Measurements from ENCODE around the gene SASS6. TPM values are rescaled to one million over a fixed set of nuclear protein-coding genes. Genes with fewer than 3 reads are reported as not detected.

The SASS6 gene
- total RNA-seq, 3 donors from 2014 or later, result 2.7 to 7.2 (median 3.6) TPM

DNA sequence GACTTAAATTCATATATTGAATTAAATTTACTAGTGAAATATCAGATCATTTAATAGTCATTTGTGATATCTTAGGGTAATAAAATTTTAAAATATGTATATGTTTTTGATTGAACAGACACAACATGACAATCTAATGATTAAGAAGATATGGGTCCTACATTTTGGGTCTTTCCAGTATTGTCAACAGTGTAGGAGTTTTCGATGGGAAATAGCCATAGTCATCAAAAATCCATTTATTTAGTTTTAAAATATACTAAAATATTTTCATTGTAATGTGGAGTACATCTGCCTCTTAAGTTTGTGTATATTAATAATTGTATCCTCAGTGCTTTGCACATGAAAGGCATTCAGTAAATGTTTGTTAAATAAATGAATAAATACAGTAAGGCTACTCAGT, 14.2 kb upstream of the SASS6 start:
- DNase-seq (ENCODE audit: low spot score in 2 of 2), result no peak
- TF ChIP-seq POLR2A (IDR thresholded peaks at IDR 0.05) (no peak), CTCF (IDR thresholded peaks at IDR 0.05) (no peak), POLR2AphosphoS5 (IDR thresholded peaks at IDR 0.05) (no peak)
- Histone ChIP-seq H3K36me3 (peaks cover 4% of the 10 kb centered on the region), H3K27me3 (no peaks in the 10 kb centered on the region), H3K4me3 (no peak overlapping the region), H3K27ac (no peak overlapping the region), H3K4me1 (no peaks in the 10 kb centered on the region), H3K9me3 (no peaks in the 10 kb centered on the region)
- intact Hi-C loops (cut with DNase I; ENCODE audit: low total_unique reads), result no loop called here

GRCh38 chr1:100145116-100145515, 12.4 kb upstream of the SASS6 start:
- TF ChIP-seq POLR2A (IDR thresholded peaks at IDR 0.05), result no peak
- no peak for TF ChIP-seq POLR2AphosphoS5 (IDR thresholded peaks at IDR 0.05)
- no peak for TF ChIP-seq CTCF (IDR thresholded peaks at IDR 0.05)
- Histone ChIP-seq H3K4me3 (no peak overlapping the region), H3K27ac (no peak overlapping the region), H3K36me3 (peaks cover 11% of the 10 kb centered on the region), H3K9me3 (no peaks in the 10 kb centered on the region), H3K4me1 (no peaks in the 10 kb centered on the region), H3K27me3 (no peaks in the 10 kb centered on the region)
- intact Hi-C loops (cut with DNase I; ENCODE audit: low total_unique reads), result no loop called here
- DNase-seq (ENCODE audit: low spot score in 2 of 2), result no peak

DNA sequence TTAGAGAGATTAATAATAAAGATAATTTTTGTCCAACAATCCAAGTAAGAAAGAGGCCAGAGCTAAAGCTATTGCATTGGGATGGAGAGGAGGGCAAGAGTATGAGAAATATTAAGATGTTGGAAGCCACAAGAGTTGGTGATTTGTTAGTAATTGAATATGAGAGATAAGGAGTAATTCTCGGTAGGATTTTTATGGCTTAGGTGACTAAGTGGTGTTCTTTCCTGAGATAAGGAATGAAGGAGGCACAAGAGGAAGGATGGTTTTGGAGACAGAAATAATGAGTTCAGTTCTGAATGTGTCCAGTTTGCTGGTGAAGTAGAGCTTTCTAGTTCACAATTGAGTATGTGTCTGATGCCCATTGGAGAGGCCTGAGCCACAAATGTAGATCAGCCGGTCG, 9.6 kb upstream of the SASS6 start:
- Histone ChIP-seq H3K9me3 (no peaks in the 10 kb centered on the region), H3K36me3 (peaks cover 20% of the 10 kb centered on the region), H3K4me3 (no peak overlapping the region), H3K4me1 (no peaks in the 10 kb centered on the region), H3K27ac (no peak overlapping the region), H3K27me3 (no peaks in the 10 kb centered on the region)
- intact Hi-C loops (cut with DNase I; ENCODE audit: low total_unique reads), result no loop called here
- DNase-seq (ENCODE audit: low spot score in 2 of 2), result no peak
- TF ChIP-seq POLR2AphosphoS5 (IDR thresholded peaks at IDR 0.05) (no peak), POLR2A (IDR thresholded peaks at IDR 0.05) (no peak), CTCF (IDR thresholded peaks at IDR 0.05) (no peak)

GRCh38 chr1:100141192-100141591, 8.5 kb upstream of the SASS6 start:
- H3K36me3 ChIP-seq, result peaks cover 20% of the 10 kb centered on the region
- no peaks in the 10 kb centered on the region for H3K9me3 ChIP-seq
- no peaks in the 10 kb centered on the region for H3K27me3 ChIP-seq
- no peak overlapping the region for H3K27ac ChIP-seq
- no peak overlapping the region for H3K4me3 ChIP-seq
- intact Hi-C loops (cut with DNase I; ENCODE audit: low total_unique reads), result no loop called here
- H3K4me1 ChIP-seq, result no peaks in the 10 kb centered on the region
- DNase-seq (ENCODE audit: low spot score in 2 of 2), result no peak
- no peak for TF ChIP-seq POLR2AphosphoS5 (IDR thresholded peaks at IDR 0.05)
- no peak for TF ChIP-seq POLR2A (IDR thresholded peaks at IDR 0.05)
- no peak for TF ChIP-seq CTCF (IDR thresholded peaks at IDR 0.05)

- intact Hi-C loops (cut with DNase I; ENCODE audit: low total_unique reads), result no loop called here
- Histone ChIP-seq H3K27me3 (no peaks in the 10 kb centered on the region), H3K36me3 (peaks cover 16% of the 10 kb centered on the region), H3K4me1 (no peaks in the 10 kb centered on the region), H3K4me3 (no peak overlapping the region), H3K9me3 (no peaks in the 10 kb centered on the region), H3K27ac (no peak overlapping the region)
- DNase-seq (ENCODE audit: low spot score in 2 of 2), result no peak
- TF ChIP-seq POLR2AphosphoS5 (IDR thresholded peaks at IDR 0.05), result no peak
- TF ChIP-seq CTCF (IDR thresholded peaks at IDR 0.05), result no peak
- no peak for TF ChIP-seq POLR2A (IDR thresholded peaks at IDR 0.05)
Measured at GRCh38 chr1:100137602-100138001, 4.9 kb upstream of the SASS6 start.

Data from breast epithelium (tissue), 4 donors.